Muscle layer of duodenum (tissue), 2 donors: ENCODE data around the gene CCT5.
"Not testable (repeated sequence)": the region's sequence is repeated elsewhere in the genome, so short reads cannot be mapped to it uniquely, and the experiment has no call there.

Experiments used
- H3K27ac ChIP-seq: one replicate; pipeline ENCODE4 v1.7.0; 2013; ENCODE audit warnings: mild to moderate bottlenecking, low read length
- H3K27me3 ChIP-seq: one replicate; pipeline ENCODE4 v1.7.0; 2013; ENCODE audit warnings: low read depth, mild to moderate bottlenecking, control low read depth, low read length
- H3K36me3 ChIP-seq, 2 donors: one replicate each; pipeline ENCODE4 v1.7.0; 2013; ENCODE audit warnings: low read length in 2 of 2, control low read depth in 1 of 2, mild to moderate bottlenecking in 1 of 2; ENCODE audit not compliant: insufficient read depth in 2 of 2, control insufficient read depth in 1 of 2
- H3K4me1 ChIP-seq, 2 donors: one replicate each; pipeline ENCODE4 v1.7.0; 2013; ENCODE audit warnings: low read length in 2 of 2, mild to moderate bottlenecking in 2 of 2, control low read depth in 1 of 2, moderate library complexity in 1 of 2; ENCODE audit not compliant: insufficient read depth in 2 of 2, control insufficient read depth in 1 of 2
- H3K4me3 ChIP-seq, 2 donors: one replicate each; pipeline ENCODE4 v1.7.0; 2013; ENCODE audit warnings: low read length in 2 of 2, low read depth in 1 of 2, mild to moderate bottlenecking in 1 of 2
- H3K9me3 ChIP-seq, 2 donors: one replicate each; pipeline ENCODE4 v1.7.0; 2013; ENCODE audit warnings: low read length in 2 of 2, control low read depth in 1 of 2, mild to moderate bottlenecking in 1 of 2; ENCODE audit not compliant: control insufficient read depth in 1 of 2
- donor health status: healthy.

Gene CCT5

DNA sequence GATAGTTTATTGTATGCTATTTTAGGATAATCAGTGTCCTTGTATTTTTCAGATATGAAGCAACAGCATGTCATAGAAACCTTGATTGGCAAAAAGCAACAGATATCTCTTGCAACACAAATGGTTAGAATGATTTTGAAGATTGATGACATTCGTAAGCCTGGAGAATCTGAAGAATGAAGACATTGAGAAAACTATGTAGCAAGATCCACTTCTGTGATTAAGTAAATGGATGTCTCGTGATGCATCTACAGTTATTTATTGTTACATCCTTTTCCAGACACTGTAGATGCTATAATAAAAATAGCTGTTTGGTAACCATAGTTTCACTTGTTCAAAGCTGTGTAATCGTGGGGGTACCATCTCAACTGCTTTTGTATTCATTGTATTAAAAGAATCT lies 14.5 kb downstream of the CCT5 start:
- H3K9me3 ChIP-seq, result no peaks in the 10 kb centered on the region
- H3K27me3 ChIP-seq, result no peaks in the 10 kb centered on the region
- H3K27ac ChIP-seq, result no peak overlapping the region
- no peak overlapping the region for H3K4me3 ChIP-seq
- H3K4me1 ChIP-seq, result no peaks in the 10 kb centered on the region
- peaks cover 50 to 58% of the 10 kb centered on the region in 2 donors for H3K36me3 ChIP-seq

DNA sequence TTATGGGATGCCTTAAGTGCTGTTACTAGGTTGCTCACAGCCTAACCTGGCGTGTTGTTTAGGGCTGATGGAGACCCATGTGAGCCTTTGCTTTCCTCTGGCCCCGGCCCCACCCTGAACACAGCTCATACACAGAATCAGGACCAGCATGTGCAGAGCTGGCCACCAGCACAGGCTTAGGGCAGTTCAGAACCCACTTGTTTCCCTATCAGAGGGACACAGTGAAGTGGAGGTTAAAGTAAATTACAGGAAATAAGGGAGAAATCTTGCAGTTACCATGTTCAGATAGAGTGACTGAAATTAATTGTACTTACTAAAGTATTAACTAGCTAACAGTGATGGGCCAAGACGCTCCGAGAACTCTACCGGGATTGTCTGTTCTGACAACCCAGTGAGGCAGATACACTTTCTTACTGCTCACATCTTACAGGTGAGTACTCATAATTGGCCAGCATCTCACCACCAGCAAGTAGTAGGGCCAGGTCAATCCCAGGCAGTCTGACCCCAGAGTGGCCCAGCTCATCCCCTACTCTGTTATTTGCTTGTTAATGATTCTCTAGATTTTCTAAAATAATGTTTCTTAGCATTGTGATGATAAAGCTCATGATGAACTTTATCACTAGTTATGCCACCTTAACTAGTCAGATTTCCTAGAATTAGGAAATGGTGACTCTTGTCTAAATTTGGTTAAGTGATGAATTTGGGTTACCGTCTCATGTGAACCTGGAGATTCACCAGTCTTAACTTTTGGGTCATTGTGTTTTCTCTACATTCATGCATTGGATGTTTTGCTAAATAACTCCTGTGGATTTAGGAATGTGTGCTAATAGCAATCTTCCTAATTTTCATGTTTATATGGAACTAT lies 15.4 kb downstream of the CCT5 start:
- Histone ChIP-seq H3K9me3 (no peaks in the 10 kb centered on the region), H3K4me3 (no peak overlapping the region), H3K36me3 (peaks cover 41 to 49% of the 10 kb centered on the region in 2 donors), H3K27ac (no peak overlapping the region), H3K27me3 (no peaks in the 10 kb centered on the region), H3K4me1 (no peaks in the 10 kb centered on the region)

DNA sequence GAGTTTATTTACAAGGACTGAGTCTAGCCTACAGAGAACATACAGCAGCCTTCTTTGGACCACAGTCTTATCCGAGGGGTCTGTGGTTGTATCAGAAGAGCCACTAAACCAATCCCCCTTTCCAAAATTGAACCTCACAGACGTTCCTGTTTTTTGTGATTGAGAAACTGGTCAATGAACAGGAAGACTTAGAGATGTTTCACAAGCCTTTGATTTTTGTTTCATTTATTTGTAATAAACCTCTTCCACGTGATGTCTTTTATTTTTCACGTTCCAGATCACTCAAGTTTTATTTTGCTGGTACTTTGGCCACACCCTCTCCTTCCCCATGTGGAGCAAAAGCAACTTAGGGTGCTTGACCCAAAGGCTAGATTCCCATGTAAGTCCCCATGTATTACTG lies 16.1 kb downstream of the CCT5 start:
- Histone ChIP-seq H3K27me3 (no peaks in the 10 kb centered on the region), H3K36me3 (peaks cover 36 to 43% of the 10 kb centered on the region in 2 donors), H3K27ac (no peak overlapping the region), H3K4me3 (no peak overlapping the region), H3K4me1 (no peaks in the 10 kb centered on the region), H3K9me3 (no peaks in the 10 kb centered on the region)

DNA sequence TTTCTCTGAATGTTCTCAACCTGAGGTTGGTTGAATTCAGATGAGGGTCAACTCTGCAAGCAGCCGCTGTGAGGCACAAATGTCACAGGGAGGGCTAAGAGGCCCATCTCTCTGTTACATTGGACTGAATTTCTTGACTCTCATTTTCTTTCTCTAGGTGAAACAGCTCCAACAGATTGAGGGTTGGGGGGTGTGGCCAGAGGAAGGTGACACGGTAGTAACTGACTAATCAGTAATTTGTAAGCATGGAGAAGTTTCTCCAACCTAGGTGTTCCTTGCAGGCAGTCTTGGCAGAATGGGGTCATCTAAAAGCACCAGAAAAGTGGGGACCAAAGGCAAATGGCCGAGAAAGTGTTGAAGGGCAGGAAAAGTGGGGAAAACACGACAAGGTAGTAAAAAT lies 16.8 kb downstream of the CCT5 start:
- Histone ChIP-seq H3K4me3 (no peak overlapping the region), H3K27me3 (no peaks in the 10 kb centered on the region), H3K27ac (no peak overlapping the region), H3K36me3 (peaks cover 34 to 36% of the 10 kb centered on the region in 2 donors), H3K9me3 (no peaks in the 10 kb centered on the region), H3K4me1 (no peaks in the 10 kb centered on the region)

DNA sequence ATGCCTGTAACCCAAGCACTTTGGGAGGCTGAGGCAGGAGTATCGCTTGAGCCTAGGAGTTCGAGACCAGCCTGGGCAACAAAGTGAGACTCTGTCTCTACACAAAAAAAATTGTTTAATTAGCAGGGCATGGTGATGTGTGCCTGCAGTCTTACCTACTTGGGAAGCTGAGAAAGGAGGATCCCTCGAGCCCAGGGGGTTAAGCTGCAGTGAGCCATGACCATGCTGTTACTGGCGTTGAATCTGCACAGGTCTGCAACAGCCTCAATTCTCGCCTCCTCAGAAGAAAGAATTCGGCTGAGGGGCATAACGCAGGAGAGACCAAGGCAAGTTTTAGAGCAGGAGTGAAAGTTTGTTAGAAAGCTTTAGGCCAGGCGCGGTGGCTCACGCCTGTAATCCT lies 18.0 kb downstream of the CCT5 start:
- Histone ChIP-seq H3K4me1 (no peaks in the 10 kb centered on the region), H3K27ac (no peak overlapping the region), H3K36me3 (peaks cover 23 to 24% of the 10 kb centered on the region in 2 donors), H3K9me3 (no peaks in the 10 kb centered on the region), H3K27me3 (no peaks in the 10 kb centered on the region), H3K4me3 (no peak overlapping the region)

DNA sequence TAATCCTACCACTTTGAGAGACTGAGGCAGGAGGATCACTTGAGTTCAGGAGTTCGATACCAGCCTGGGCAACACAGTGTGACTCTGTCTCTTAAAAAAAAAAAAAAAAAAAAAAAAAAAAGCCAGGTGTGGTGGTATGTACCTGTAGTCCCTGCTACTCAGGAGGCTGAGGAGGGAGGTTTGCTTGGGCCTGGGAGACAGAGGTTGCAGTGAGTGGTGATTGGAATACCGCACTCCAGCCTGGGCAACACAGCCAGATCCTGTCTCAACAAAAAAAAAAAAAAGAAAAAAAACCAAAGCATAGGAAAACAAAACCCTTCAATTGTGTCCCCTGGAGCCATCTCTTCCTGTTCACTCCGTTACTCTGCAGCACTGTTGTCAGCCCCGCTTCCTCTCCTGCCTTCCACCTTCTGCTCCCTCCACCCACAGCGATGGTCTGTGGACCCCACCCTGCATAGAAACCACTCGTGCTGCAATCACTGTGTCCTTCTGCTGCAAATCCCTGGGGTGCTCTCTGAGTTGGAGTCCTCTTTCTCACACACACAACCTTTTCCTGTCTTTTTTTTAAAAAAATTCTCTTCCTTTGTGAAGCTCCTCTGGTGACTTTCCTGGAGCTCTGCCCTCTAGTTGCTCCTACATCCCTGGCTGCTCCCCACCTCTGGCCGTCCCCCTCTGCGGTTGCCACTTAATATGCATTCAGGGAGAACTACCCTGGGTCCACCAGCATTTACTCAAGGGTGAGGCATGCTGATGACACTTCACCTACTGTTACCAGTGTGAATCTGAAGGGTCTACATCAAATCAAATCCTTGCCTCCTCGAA lies 22.2 kb downstream of the CCT5 start:
- Histone ChIP-seq H3K9me3 (no peaks in the 10 kb centered on the region), H3K36me3 (no peaks in the 10 kb centered on the region), H3K4me3 (no peak overlapping the region), H3K4me1 (no peaks in the 10 kb centered on the region), H3K27ac (no peak overlapping the region), H3K27me3 (no peaks in the 10 kb centered on the region)

DNA sequence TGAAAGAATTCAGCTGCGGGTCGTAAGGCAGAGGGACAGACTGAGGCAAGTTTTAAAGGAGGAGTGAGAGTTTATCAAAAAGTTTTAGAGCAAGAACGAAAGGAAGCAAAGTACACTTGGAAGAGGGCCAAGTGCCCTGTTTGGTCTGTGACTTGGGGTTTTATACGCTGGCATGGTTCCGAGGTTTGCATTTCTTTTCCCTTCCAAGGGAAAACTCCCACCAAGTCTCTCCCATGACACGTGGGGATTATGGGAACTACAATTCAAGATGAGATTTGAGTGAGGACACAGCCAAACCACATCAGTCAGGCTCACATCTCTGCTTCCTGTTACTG lies 22.8 kb downstream of the CCT5 start:
- not testable (repeated sequence) for H3K9me3 ChIP-seq, H3K27me3 ChIP-seq, H3K27ac ChIP-seq, H3K36me3 ChIP-seq, H3K4me1 ChIP-seq, H3K4me3 ChIP-seq

DNA sequence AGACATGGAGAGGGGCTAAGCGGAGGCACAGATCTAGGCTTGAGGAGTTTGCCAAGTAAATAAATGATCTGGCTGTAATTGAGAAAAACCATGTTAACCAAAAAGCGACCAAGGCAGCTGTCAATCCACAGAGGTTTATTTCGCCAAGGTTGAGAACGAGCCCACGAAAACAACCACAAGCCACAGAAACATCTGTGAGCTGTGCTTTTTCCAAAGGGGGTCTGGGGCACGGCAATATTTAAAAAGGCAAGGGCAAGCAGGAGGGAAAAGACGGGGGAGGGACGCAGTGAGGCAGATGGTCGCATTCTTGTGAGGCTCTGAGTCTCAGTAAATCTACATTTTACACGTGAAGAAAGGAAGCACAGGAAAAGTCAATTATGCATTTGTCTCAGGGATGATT lies 25.4 kb downstream of the CCT5 start:
- Histone ChIP-seq H3K9me3 (no peaks in the 10 kb centered on the region), H3K36me3 (peaks cover 0 to 4% of the 10 kb centered on the region in 2 donors), H3K27ac (no peak overlapping the region), H3K4me1 (no peaks in the 10 kb centered on the region), H3K27me3 (no peaks in the 10 kb centered on the region), H3K4me3 (no peak overlapping the region)

DNA sequence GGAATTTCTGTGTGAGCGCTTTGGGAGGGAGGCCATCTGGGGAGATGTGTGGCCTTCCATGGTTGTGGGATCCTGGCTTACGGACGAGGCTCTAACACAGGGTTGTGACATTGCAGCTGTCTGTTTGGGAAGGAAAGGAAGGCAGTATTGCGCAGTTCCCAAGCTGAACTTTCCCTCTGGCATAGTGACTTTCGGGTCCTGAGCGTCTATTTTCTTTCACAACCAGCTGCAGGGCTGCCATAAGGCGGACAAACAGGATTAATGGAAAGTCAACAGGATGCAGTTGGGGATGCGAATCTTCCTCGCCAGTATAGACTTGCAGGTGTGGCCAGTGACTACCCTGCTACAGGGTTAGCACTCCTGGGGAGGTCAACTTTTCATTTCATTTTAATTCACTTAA lies 25.9 kb downstream of the CCT5 start:
- Histone ChIP-seq H3K27me3 (no peaks in the 10 kb centered on the region), H3K4me3 (no peak overlapping the region), H3K36me3 (peaks cover 0 to 4% of the 10 kb centered on the region in 2 donors), H3K4me1 (no peaks in the 10 kb centered on the region), H3K27ac (no peak overlapping the region), H3K9me3 (no peaks in the 10 kb centered on the region)

DNA sequence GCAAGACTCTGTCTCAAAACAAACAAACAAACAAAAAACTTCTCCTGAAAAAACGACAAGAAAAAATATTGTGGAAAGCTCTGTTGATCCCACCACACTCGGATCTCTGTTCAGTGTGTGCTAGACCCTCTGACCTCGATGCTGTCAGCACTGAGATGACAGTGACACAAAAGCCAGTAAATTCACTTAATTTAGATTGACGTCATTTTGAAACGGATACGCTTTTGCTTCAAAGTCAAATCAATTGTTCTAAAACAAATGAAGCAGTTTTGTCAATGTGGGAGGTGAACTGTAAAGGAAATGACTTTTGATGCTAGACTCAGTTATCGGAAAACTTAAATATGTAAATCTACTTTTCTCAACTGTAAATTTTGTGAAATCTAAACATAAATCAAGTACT lies 26.6 kb downstream of the CCT5 start:
- H3K4me3 ChIP-seq, result no peak overlapping the region
- no peaks in the 10 kb centered on the region for H3K4me1 ChIP-seq
- no peak overlapping the region for H3K27ac ChIP-seq
- no peaks in the 10 kb centered on the region for H3K27me3 ChIP-seq
- no peaks in the 10 kb centered on the region for H3K9me3 ChIP-seq
- peaks cover 0 to 4% of the 10 kb centered on the region in 2 donors for H3K36me3 ChIP-seq

DNA sequence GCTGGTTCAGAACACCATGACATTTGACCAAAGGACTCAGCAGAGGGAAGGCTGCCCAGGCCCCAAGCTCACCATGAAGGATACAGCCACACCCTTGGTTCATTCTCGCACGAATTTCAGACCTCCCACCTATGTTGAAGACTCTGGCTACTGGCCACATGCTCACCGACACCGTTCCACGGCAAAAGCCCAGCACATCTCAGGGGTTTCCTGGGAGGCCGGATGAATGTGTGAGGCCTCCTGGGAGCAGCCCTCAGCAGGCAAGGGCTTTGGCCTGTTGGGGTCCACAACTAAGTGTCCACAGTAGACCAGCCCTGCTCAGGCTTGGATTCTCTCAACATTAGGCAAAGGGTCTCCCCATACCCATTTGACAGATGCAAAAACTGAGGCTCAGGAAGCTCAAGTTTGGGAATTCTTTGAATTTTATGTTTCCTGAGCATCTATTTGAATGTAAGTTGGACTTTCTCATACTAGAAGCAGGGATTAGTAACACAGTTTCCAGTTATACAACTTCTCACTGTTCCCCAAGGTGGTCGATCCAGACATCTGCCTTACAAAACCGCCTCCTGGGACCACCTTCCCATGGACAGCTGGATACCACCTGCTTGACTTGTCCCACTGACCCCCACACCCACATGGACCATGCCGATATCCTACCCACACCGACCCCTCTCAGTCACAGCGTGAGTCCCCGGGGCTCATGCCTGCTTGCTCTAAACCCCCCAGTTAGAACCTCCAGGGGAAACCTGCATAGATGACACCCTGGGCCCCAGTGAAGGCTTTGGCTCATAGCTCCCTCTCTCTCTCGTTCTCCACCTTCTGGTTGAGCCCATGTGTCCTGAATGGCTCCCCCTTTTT lies 27.9 kb downstream of the CCT5 start:
- no peak overlapping the region for H3K4me3 ChIP-seq
- H3K27me3 ChIP-seq, result no peaks in the 10 kb centered on the region
- H3K9me3 ChIP-seq, result no peaks in the 10 kb centered on the region
- no peaks in the 10 kb centered on the region for H3K4me1 ChIP-seq
- peaks cover 0 to 4% of the 10 kb centered on the region in 2 donors for H3K36me3 ChIP-seq
- no peak overlapping the region for H3K27ac ChIP-seq
